K562 (cell line): ENCODE measurements around the gene JPT1. TPM values are rescaled to one million over a fixed set of nuclear protein-coding genes. Genes with fewer than 3 reads are reported as not detected.

Experiments used
- ATAC-seq: fragments of 200-7000 bp; cut with Tn5 transposase; 3 replicates; pipeline ENCODE4 v1.9.1; 2020; ENCODE audit warnings: moderate library complexity
- BruUV-seq: library from RNA; stranded (reverse); fragments of 400-500 nt; replicated peaks from 2 replicates; lab custom pipeline; 2021; lab: Mats Ljungman, UMichigan
- CTCF ChIA-PET: fragments of 300-600 bp; formaldehyde crosslinking; extraction: SDS; loops from one replicate; lab custom pipeline; 2021; ENCODE audit warnings: low intra/inter-chr PET ratio; lab: Yijun Ruan, JAX
- POLR2A ChIA-PET: fragments of 300-600, 350-650 bp; sonication (Branson Sonifier 250); formaldehyde crosslinking; extraction: SDS; loops from one replicate; lab custom pipeline; 2021; ENCODE audit warnings: antibody characterized with exemption, inconsistent platforms; lab: Yijun Ruan, JAX
- DNase-seq, 4 experiments: peaks; one replicate each; pipeline versions ENCODE4 v3.0.0 to v3.0.0-alpha.2; 2011 to 2018; ENCODE audit warnings: low spot score in 3 of 4, mixed read lengths in 3 of 4; ENCODE audit errors: extremely low read depth in 1 of 4
- FAIRE-seq: peaks from 2 replicates; lab custom pipeline; 2011; peaks lifted over from hg19 to GRCh38; lab: Jason Lieb, UNC
- H2AFZ ChIP-seq: 2 replicates; pipeline ENCODE4 v1.6.0; 2011; ENCODE audit warnings: low read depth, low read length, control low read depth, inconsistent platforms
- H3K27ac ChIP-seq: fragments of 200-600 bp; 3 replicates; pipeline ENCODE4 v1.8.0; 2011; ENCODE audit warnings: low read depth, mild to moderate bottlenecking, control low read depth, inconsistent platforms, low read length, moderate library complexity, mixed read lengths; ENCODE audit errors: extremely low read depth
- H3K27me3 ChIP-seq, 2 experiments: fragments of 300-600 bp in 1 of 2; 2 replicates in 1 of 2; 3 replicates in 1 of 2; pipeline versions ENCODE4 v1.6.0 to v1.8.0; 2011; ENCODE audit warnings: inconsistent platforms in 2 of 2, low read length in 2 of 2, mild to moderate bottlenecking in 1 of 2, mixed read lengths in 1 of 2, moderate library complexity in 1 of 2; ENCODE audit not compliant: control insufficient read depth in 2 of 2, insufficient read depth in 2 of 2
- H3K36me3 ChIP-seq: fragments of 300-600 bp; 3 replicates; pipeline ENCODE4 v1.8.0; 2011; ENCODE audit warnings: mild to moderate bottlenecking, low read length, inconsistent platforms; ENCODE audit not compliant: control insufficient read depth, insufficient read depth
- H3K4me1 ChIP-seq, 2 experiments: fragments of 200-600 bp in 1 of 2; replicated peaks in 1 of 2; 2 replicates in 1 of 2; 3 replicates in 1 of 2; pipeline versions ENCODE4 v1.5.1 to v1.8.0; 2011; ENCODE audit warnings: inconsistent platforms in 2 of 2, low read length in 2 of 2, mild to moderate bottlenecking in 1 of 2, mixed read lengths in 1 of 2, moderate library complexity in 1 of 2; ENCODE audit not compliant: control insufficient read depth in 2 of 2, insufficient read depth in 2 of 2
- H3K4me2 ChIP-seq: 2 replicates; pipeline ENCODE4 v1.6.1; 2011; ENCODE audit warnings: low read length, control low read depth, inconsistent platforms, mixed read lengths; ENCODE audit not compliant: insufficient read depth
- H3K4me3 ChIP-seq: fragments of 200-600 bp; sonication (generic), shearing (Covaris generic); 2 replicates; pipeline ENCODE4 v1.5.1; 2016; ENCODE audit warnings: control low read depth, inconsistent platforms
- H3K79me2 ChIP-seq: fragments of 200-600 bp; 3 replicates; pipeline ENCODE4 v1.8.0; 2011; ENCODE audit warnings: low read length, inconsistent platforms; ENCODE audit not compliant: control insufficient read depth, insufficient read depth
- H3K9ac ChIP-seq, 2 experiments: 2 replicates each; pipeline versions ENCODE4 v1.6.0 to v1.6.1; 2011; ENCODE audit warnings: low read depth in 2 of 2, low read length in 2 of 2, control low read depth in 1 of 2, inconsistent platforms in 1 of 2, mild to moderate bottlenecking in 1 of 2, mixed read lengths in 1 of 2; ENCODE audit not compliant: insufficient read depth in 1 of 2
- H3K9me1 ChIP-seq: one replicate; pipeline ENCODE4 v1.6.0; 2011; ENCODE audit warnings: inconsistent platforms, mild to moderate bottlenecking, low read length, moderate library complexity; ENCODE audit not compliant: control insufficient read depth, insufficient read depth
- H3K9me3 ChIP-seq: replicated peaks from 2 replicates; pipeline ENCODE4 v1.5.1; 2011; ENCODE audit warnings: low read depth, low read length, inconsistent platforms; ENCODE audit not compliant: control insufficient read depth, insufficient read depth
- H4K20me1 ChIP-seq: replicated peaks from 2 replicates; pipeline ENCODE4 v1.6.1; 2011; ENCODE audit warnings: low read length, inconsistent platforms, mixed read lengths; ENCODE audit not compliant: control insufficient read depth, insufficient read depth
- ARID1B ChIP-seq: fragments of 450-650 bp; IDR thresholded peaks from 2 replicates; pipeline ENCODE4 v1.6.1; 2016; ENCODE audit warnings: antibody characterized with exemption, mild to moderate bottlenecking, inconsistent platforms
- EGR1 ChIP-seq: fragments of 450-650 bp; conservative IDR thresholded peaks from 2 replicates; pipeline ENCODE4 v1.6.1; 2017; ENCODE audit warnings: mild to moderate bottlenecking
- HDAC3 ChIP-seq: fragments of 450-650 bp; IDR thresholded peaks from 2 replicates; pipeline ENCODE4 v1.6.1; 2018; ENCODE audit warnings: borderline replicate concordance, mild to moderate bottlenecking, moderate library complexity; ENCODE audit not compliant: partially characterized antibody
- LARP7 ChIP-seq: fragments of 450-650 bp; IDR thresholded peaks from 2 replicates; pipeline ENCODE4 v1.6.1; 2016
- MAFF ChIP-seq: IDR thresholded peaks from 2 replicates; pipeline ENCODE4 v1.6.1; 2012; ENCODE audit warnings: low read length, improper control_type of control experiment
- MYC ChIP-seq, 2 experiments: fragments of 250-450 bp in 1 of 2; sonication (Bioruptor Pico) in 1 of 2; IDR thresholded peaks; 2 replicates each; pipeline versions ENCODE4 v1.5.1 to v1.6.1; 2012 to 2021; ENCODE audit warnings: low read depth in 2 of 2, borderline replicate concordance in 1 of 2, improper control_type of control experiment in 1 of 2, low read length in 1 of 2, mild to moderate bottlenecking in 1 of 2, moderate library complexity in 1 of 2
- NEUROD1 ChIP-seq: fragments of 150-350 bp; IDR thresholded peaks from 2 replicates; pipeline ENCODE4 v1.6.1; 2014; ENCODE audit warnings: borderline replicate concordance, low read length, low read depth; ENCODE audit not compliant: partially characterized antibody
- NFE2L1 ChIP-seq: fragments of 450-650 bp; IDR thresholded peaks from 2 replicates; pipeline ENCODE4 v1.6.1; 2016; ENCODE audit warnings: missing genetic modification characterization, low read depth, mild to moderate bottlenecking, missing compliant biosample characterization, moderate library complexity, borderline replicate concordance
- RBM15 ChIP-seq: fragments of 200-400 bp; formaldehyde crosslinking; IDR thresholded peaks from 2 replicates; pipeline ENCODE4 v1.6.1; 2018; ENCODE audit warnings: mild to moderate bottlenecking, low read length, moderate library complexity; ENCODE audit not compliant: insufficient read depth
- SREBF2 ChIP-seq: sonication (generic); formaldehyde crosslinking; IDR thresholded peaks from 2 replicates; pipeline ENCODE4 v1.4.0; 2020; ENCODE audit warnings: mild to moderate bottlenecking, missing genetic modification reagents
- ZNF253 ChIP-seq: fragments of 250-450 bp; sonication (Bioruptor Pico); conservative IDR thresholded peaks from 2 replicates; pipeline ENCODE4 v1.6.1; 2021; ENCODE audit warnings: mild to moderate bottlenecking
- ZNF57 ChIP-seq: fragments of 450-650 bp; formaldehyde crosslinking; IDR thresholded peaks from 2 replicates; pipeline ENCODE4 v1.4.0; 2020; ENCODE audit warnings: mild to moderate bottlenecking, moderate library complexity
- WGBS: fragments of 100-300 bp; shearing (Covaris generic); methylation state at CpG from one replicate; pipeline ENCODE4 v1.1.6; 2016; ENCODE audit warnings: low coverage, mixed read lengths; ENCODE audit not compliant: insufficient coverage; ENCODE audit errors: missing lambda C conversion rate; 5-methylcytosine and 5-hydroxymethylcytosine counted together
- in situ Hi-C: fragments of 300-500 bp; cut with MboI; formaldehyde crosslinking; loops from 4 replicates; pipeline ENCODE4 v1.15.0; 2018; ENCODE audit warnings: inconsistent platforms, mixed read lengths
- intact Hi-C: fragments of 100-400 bp; cut with micrococcal nuclease; formaldehyde crosslinking; loops from 2 replicates; pipeline ENCODE4 v1.14.2; 2022
- polyA plus RNA-seq, 8 experiments: library from polyadenylated mRNA; depleted of rRNA in 4 of 8; stranded (reverse) in 5 of 8; unstranded in 3 of 8; fragments of >200 nt; fragmentation: Nextera tagmentation in 2 of 8; fragmentation: Illumina TruSeq in 1 of 8; extraction: Ambion mirVana in 2 of 8; extraction: Trizol in 1 of 8; gene quantifications; 2 replicates each; pipeline versions ENCODE4 v1.2.1 to v1.2.3, GENCODE V29; 2011 to 2014; ENCODE audit warnings: inconsistent platforms in 1 of 8, missing spikeins in 1 of 8
- total RNA-seq, 7 experiments: library from RNA; depleted of rRNA in 6 of 7; stranded (reverse); fragments of >200 nt in 6 of 7; fragmentation: Illumina TruSeq in 2 of 7; extraction: Trizol in 2 of 7; gene quantifications; 2 replicates each; pipeline versions ENCODE4 v1.2.1 to v1.2.3, GENCODE V29; 2011 to 2021; ENCODE audit warnings: low replicate concordance in 1 of 7
- TF ChIP-seq, protein P1 (sequence below): sonication (generic); formaldehyde crosslinking; IDR thresholded peaks from 2 replicates; pipeline ENCODE4 v1.8.0; 2023; ENCODE audit warnings: missing genetic modification reagents, mild to moderate bottlenecking, borderline replicate concordance
- TF ChIP-seq, protein P2 (sequence below): sonication (generic); formaldehyde crosslinking; IDR thresholded peaks from 2 replicates; pipeline ENCODE4 v1.8.0; 2022; ENCODE audit warnings: mild to moderate bottlenecking, missing genetic modification reagents, borderline replicate concordance

Gene JPT1
- total and polyA plus RNA-seq, 9 of the 15 experiments (the other 6 are each of a cell fraction or from before 2014, with no cell fraction given): 56.7 to 292 (median 144) TPM

DNA sequence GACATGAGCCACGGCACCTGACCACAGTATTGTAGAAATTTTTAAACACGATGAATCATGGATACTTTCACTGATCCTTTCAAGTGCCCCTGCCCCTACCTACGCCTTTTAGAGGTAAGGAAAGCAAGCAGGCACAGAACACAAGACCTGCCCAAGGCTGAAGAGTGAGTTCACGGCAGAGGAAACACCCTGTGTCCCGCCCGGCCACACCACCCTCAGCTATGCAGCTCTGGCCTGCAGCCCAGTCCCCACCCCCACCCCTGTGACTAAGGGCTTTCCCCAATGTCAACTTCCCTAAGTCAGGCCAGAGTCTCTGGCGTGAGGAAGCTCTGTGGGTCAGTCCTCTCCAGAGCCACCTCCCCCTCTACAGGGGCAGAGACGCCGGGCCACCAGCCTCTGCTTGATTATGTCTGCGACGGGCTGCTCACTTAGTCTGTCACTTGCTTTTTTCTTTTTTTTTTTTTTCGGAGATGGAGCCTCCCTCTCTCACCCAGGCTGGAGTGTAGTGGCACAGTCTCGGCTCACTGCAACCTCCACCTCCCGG lies 58.2 kb downstream of the JPT1 start:
- no peak overlapping the region for H3K4me3 ChIP-seq
- no peaks in the 10 kb centered on the region for H3K9me3 ChIP-seq
- ChIA-PET CTCF (interaction anchor here (0.9 kb wide), 1 partner anchor 35 kb away, joined by 3 read pairs; no protein-coding TSS in a partner anchor), POLR2A (interaction anchor here (0.6 to 1.9 kb wide), 13 partner anchors 8 to 117 kb away, joined by 3 to 10 read pairs (median 3); partner anchors contain the start of genes ARMC7, JPT1 and SLC16A5)
- H3K9me1 ChIP-seq: no peaks in the 10 kb centered on the region
- 2% methylated on average over 11 of the region's 14 CpGs for WGBS
- no TSS peak for BruUV-seq
- peak overlapping the region; percentile 70 for H3K4me2 ChIP-seq
- H4K20me1 ChIP-seq: no peaks in the 10 kb centered on the region
- peak overlapping the region; percentile 91 for H2AFZ ChIP-seq
- peak; percentile 100 for FAIRE-seq
- intact Hi-C loops (no loop called here), in situ Hi-C loops (no loop called here)
- peak overlapping the region; percentile 65 to 68; a peak in 3 of 4 replicates for H3K9ac ChIP-seq
- no peaks in the 10 kb centered on the region for H3K36me3 ChIP-seq
- peak; percentile 93 for ATAC-seq
- H3K27me3 ChIP-seq: no peaks in the 10 kb centered on the region; a peak in 1 of 5 replicates
- peak overlapping the region; percentile 95 for H3K27ac ChIP-seq
- no peaks in the 10 kb centered on the region; the same call in 2 of the 3 replicates for H3K79me2 ChIP-seq
- DNase-seq: peak; percentile 87 to 98 (median 92)
- H3K4me1 ChIP-seq: peaks cover 36 to 64% of the 10 kb centered on the region in 2 experiments
- peak; percentile 78 for TF ChIP-seq ARID1B
- no peak for TF ChIP-seq SREBF2
- no peak for TF ChIP-seq NFE2L1 (tag)
- TF ChIP-seq MAFF: peak; percentile 80
- no peak for TF ChIP-seq ZNF57 (CRISPR knock-in tag)
- no peak for TF ChIP-seq RBM15
- peak; percentile 38; the same call in 1 of the 2 replicates for TF ChIP-seq MYC (IDR thresholded peaks at IDR 0.05; ENCODE audit: low read depth, low read length)
- no peak for TF ChIP-seq MYC (CRISPR knock-in tag; IDR thresholded peaks at IDR 0.05; ENCODE audit: borderline replicate concordance, low read depth)
- TF ChIP-seq, protein P1, sequence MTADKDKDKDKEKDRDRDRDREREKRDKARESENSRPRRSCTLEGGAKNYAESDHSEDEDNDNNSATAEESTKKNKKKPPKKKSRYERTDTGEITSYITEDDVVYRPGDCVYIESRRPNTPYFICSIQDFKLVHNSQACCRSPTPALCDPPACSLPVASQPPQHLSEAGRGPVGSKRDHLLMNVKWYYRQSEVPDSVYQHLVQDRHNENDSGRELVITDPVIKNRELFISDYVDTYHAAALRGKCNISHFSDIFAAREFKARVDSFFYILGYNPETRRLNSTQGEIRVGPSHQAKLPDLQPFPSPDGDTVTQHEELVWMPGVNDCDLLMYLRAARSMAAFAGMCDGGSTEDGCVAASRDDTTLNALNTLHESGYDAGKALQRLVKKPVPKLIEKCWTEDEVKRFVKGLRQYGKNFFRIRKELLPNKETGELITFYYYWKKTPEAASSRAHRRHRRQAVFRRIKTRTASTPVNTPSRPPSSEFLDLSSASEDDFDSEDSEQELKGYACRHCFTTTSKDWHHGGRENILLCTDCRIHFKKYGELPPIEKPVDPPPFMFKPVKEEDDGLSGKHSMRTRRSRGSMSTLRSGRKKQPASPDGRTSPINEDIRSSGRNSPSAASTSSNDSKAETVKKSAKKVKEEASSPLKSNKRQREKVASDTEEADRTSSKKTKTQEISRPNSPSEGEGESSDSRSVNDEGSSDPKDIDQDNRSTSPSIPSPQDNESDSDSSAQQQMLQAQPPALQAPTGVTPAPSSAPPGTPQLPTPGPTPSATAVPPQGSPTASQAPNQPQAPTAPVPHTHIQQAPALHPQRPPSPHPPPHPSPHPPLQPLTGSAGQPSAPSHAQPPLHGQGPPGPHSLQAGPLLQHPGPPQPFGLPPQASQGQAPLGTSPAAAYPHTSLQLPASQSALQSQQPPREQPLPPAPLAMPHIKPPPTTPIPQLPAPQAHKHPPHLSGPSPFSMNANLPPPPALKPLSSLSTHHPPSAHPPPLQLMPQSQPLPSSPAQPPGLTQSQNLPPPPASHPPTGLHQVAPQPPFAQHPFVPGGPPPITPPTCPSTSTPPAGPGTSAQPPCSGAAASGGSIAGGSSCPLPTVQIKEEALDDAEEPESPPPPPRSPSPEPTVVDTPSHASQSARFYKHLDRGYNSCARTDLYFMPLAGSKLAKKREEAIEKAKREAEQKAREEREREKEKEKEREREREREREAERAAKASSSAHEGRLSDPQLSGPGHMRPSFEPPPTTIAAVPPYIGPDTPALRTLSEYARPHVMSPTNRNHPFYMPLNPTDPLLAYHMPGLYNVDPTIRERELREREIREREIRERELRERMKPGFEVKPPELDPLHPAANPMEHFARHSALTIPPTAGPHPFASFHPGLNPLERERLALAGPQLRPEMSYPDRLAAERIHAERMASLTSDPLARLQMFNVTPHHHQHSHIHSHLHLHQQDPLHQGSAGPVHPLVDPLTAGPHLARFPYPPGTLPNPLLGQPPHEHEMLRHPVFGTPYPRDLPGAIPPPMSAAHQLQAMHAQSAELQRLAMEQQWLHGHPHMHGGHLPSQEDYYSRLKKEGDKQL (CRISPR knock-in tag): no peak
- TF ChIP-seq, protein P2, sequence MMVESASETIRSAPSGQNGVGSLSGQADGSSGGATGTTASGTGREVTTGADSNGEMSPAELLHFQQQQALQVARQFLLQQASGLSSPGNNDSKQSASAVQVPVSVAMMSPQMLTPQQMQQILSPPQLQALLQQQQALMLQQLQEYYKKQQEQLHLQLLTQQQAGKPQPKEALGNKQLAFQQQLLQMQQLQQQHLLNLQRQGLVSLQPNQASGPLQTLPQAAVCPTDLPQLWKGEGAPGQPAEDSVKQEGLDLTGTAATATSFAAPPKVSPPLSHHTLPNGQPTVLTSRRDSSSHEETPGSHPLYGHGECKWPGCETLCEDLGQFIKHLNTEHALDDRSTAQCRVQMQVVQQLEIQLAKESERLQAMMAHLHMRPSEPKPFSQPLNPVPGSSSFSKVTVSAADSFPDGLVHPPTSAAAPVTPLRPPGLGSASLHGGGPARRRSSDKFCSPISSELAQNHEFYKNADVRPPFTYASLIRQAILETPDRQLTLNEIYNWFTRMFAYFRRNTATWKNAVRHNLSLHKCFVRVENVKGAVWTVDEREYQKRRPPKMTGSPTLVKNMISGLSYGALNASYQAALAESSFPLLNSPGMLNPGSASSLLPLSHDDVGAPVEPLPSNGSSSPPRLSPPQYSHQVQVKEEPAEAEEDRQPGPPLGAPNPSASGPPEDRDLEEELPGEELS (CRISPR knock-in tag): no peak
- peak; percentile 86 for TF ChIP-seq NEUROD1
- 0 out of 2 replicates have a peak, but pooled peaks have one; percentile 36 for TF ChIP-seq LARP7
- no peak for TF ChIP-seq HDAC3
- no peak for TF ChIP-seq ZNF253 (CRISPR knock-in tag)
- TF ChIP-seq EGR1: peak; percentile 70
